ENCODE results near the gene CACFD1. TPM values are rescaled to one million over a fixed set of nuclear protein-coding genes. Genes with fewer than 3 reads are reported as not detected.

CACFD1 gene
- total and polyA plus RNA-seq, 2 donors (not counting 1 experiment from before 2014, with no cell fraction given) = 27.4 to 31.1 TPM

DNA sequence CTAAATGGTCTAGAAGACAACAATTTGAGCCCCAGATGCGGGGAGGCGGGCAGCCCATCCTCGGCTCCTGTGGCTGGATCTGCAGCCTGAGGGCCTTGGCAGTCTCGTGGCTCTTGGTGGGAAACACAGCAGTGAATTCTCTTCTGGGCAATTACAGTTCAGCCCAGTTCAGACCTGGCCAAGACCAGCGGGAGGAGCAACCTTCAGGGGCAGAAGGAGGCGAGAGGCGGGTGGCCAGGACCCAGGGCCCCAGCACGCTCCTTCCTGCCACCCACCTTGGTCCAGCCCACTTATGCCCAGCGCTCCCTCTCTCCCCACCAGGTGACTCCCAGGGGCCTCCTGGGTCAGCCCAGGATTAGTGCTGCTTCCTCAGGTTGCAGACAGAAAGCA is 57.2 kb downstream of the CACFD1 start:
- H3K9ac ChIP-seq (ENCODE audit: low read length) = no peak overlapping the region
- ChIA-PET POLR2A (no interaction called here), CTCF (no interaction called here)
- no peaks in the 10 kb centered on the region for H4K20me1 ChIP-seq (ENCODE audit: control insufficient read depth, insufficient read depth, low read length, poor library complexity, severe bottlenecking)
- no peak for DNase-seq
- no peak overlapping the region for H2AFZ ChIP-seq (ENCODE audit: insufficient read depth, low read depth, low read length, poor library complexity, severe bottlenecking)
- Mint-ChIP-seq H3K4me3 (no peak overlapping the region), H3K9me3 (ENCODE audit: insufficient read depth) (no peaks in the 10 kb centered on the region), H3K4me1 (no peaks in the 10 kb centered on the region), H3K27ac (no peak overlapping the region), H3K27me3 (peaks cover 8% of the 10 kb centered on the region)
- H3K27ac ChIP-seq (ENCODE audit: low read length in 2 of 2) = no peak overlapping the region
- intact Hi-C loops (cut with micrococcal nuclease) = no loop called here
- H3K79me2 ChIP-seq (ENCODE audit: control insufficient read depth, insufficient read depth, low read length) = no peaks in the 10 kb centered on the region
- peaks cover 0 to 5% (median 0%) of the 10 kb centered on the region in 3 donors for H3K9me3 ChIP-seq (ENCODE audit: control extremely low read depth in 1 of 3, control insufficient read depth in 2 of 3, insufficient read depth in 1 of 3, low read length in 2 of 3)
- H3K4me2 ChIP-seq (replicated peaks; ENCODE audit: low read depth, low read length, poor library complexity, severe bottlenecking) = no peak overlapping the region
- H3K4me3 ChIP-seq (ENCODE audit: control extremely low read depth in 1 of 5, extremely low read depth in 1 of 5, insufficient read depth in 1 of 5, low read depth in 2 of 5, low read length in 4 of 5) = no peak overlapping the region
- no peak for TF ChIP-seq EZH2 (IDR thresholded peaks at IDR 0.05; ENCODE audit: borderline replicate concordance, insufficient read depth, low read depth, low read length, poor library complexity, severe bottlenecking)
- TF ChIP-seq, protein P1, sequence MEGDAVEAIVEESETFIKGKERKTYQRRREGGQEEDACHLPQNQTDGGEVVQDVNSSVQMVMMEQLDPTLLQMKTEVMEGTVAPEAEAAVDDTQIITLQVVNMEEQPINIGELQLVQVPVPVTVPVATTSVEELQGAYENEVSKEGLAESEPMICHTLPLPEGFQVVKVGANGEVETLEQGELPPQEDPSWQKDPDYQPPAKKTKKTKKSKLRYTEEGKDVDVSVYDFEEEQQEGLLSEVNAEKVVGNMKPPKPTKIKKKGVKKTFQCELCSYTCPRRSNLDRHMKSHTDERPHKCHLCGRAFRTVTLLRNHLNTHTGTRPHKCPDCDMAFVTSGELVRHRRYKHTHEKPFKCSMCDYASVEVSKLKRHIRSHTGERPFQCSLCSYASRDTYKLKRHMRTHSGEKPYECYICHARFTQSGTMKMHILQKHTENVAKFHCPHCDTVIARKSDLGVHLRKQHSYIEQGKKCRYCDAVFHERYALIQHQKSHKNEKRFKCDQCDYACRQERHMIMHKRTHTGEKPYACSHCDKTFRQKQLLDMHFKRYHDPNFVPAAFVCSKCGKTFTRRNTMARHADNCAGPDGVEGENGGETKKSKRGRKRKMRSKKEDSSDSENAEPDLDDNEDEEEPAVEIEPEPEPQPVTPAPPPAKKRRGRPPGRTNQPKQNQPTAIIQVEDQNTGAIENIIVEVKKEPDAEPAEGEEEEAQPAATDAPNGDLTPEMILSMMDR (IDR thresholded peaks at IDR 0.05) = no peak
- H3K27me3 ChIP-seq (replicated peaks in 1 of 4; ENCODE audit: control extremely low read depth in 1 of 4, control insufficient read depth in 3 of 4, insufficient read depth in 4 of 4, low read length in 3 of 4) = peaks cover 0 to 4% (median 0%) of the 10 kb centered on the region in 4 experiments
- no peaks in the 10 kb centered on the region for H3K4me1 ChIP-seq (ENCODE audit: control insufficient read depth in 2 of 2, insufficient read depth in 2 of 2, low read length in 2 of 2)
- no peaks in the 10 kb centered on the region for H3K36me3 ChIP-seq (replicated peaks in 1 of 2; ENCODE audit: control extremely low read depth in 1 of 2, control insufficient read depth in 1 of 2, extremely low read depth in 1 of 2, insufficient read depth in 2 of 2, low read length in 1 of 2)
- 91% methylated on average over 8 of the region's 9 CpGs for WGBS (ENCODE audit: insufficient coverage)
- no peak for ATAC-seq (ENCODE audit: low read depth)

DNA sequence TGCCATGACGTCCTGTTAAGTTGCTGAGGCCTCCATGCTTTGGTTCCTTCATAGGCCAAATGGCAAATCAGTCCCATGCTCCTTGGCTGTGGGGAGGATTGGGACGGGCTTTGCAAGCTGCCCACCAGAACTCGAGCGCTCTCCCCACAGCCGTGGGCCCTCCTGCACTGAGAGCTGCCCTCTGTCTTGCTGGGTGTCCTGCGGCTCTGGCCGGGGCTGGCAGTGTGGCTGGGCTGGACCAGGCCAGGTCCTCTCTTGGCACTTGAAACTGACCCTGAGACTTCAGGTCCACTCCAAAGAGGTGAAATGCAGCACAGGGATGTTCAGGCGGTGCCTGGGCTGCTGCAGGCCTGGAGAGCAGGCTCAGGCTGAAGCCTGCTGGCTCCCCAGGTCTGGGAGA is 57.9 kb downstream of the CACFD1 start:
- Histone ChIP-seq H3K9ac (ENCODE audit: low read length) (no peak overlapping the region), H4K20me1 (ENCODE audit: control insufficient read depth, insufficient read depth, low read length, poor library complexity, severe bottlenecking) (no peaks in the 10 kb centered on the region), H3K4me3 (ENCODE audit: control extremely low read depth in 1 of 5, extremely low read depth in 1 of 5, insufficient read depth in 1 of 5, low read depth in 2 of 5, low read length in 4 of 5) (no peak overlapping the region), H3K27ac (ENCODE audit: low read length in 2 of 2) (no peak overlapping the region), H3K4me2 (replicated peaks; ENCODE audit: low read depth, low read length, poor library complexity, severe bottlenecking) (no peak overlapping the region), H3K36me3 (replicated peaks in 1 of 2; ENCODE audit: control extremely low read depth in 1 of 2, control insufficient read depth in 1 of 2, extremely low read depth in 1 of 2, insufficient read depth in 2 of 2, low read length in 1 of 2) (no peaks in the 10 kb centered on the region), H3K4me1 (ENCODE audit: control insufficient read depth in 2 of 2, insufficient read depth in 2 of 2, low read length in 2 of 2) (no peaks in the 10 kb centered on the region), H2AFZ (ENCODE audit: insufficient read depth, low read depth, low read length, poor library complexity, severe bottlenecking) (no peak overlapping the region), H3K79me2 (ENCODE audit: control insufficient read depth, insufficient read depth, low read length) (no peaks in the 10 kb centered on the region), H3K27me3 (replicated peaks in 1 of 4; ENCODE audit: control extremely low read depth in 1 of 4, control insufficient read depth in 3 of 4, insufficient read depth in 4 of 4, low read length in 3 of 4) (peaks cover 0 to 4% (median 0%) of the 10 kb centered on the region in 4 experiments), H3K9me3 (ENCODE audit: control extremely low read depth in 1 of 3, control insufficient read depth in 2 of 3, insufficient read depth in 1 of 3, low read length in 2 of 3) (peaks cover 0 to 1% (median 0%) of the 10 kb centered on the region in 3 donors)
- no peak for DNase-seq
- Mint-ChIP-seq H3K4me3 (no peak overlapping the region), H3K27me3 (peaks cover 8% of the 10 kb centered on the region), H3K27ac (no peak overlapping the region), H3K4me1 (no peaks in the 10 kb centered on the region), H3K9me3 (ENCODE audit: insufficient read depth) (no peaks in the 10 kb centered on the region)
- no peak for TF ChIP-seq EZH2 (IDR thresholded peaks at IDR 0.05; ENCODE audit: borderline replicate concordance, insufficient read depth, low read depth, low read length, poor library complexity, severe bottlenecking)
- TF ChIP-seq, protein P1 (IDR thresholded peaks at IDR 0.05) = no peak
- intact Hi-C loops (cut with micrococcal nuclease) = no loop called here
- ChIA-PET CTCF (no interaction called here), POLR2A (no interaction called here)
- no peak for ATAC-seq (ENCODE audit: low read depth)
- 77% methylated on average over 8 of the region's 8 CpGs for WGBS (ENCODE audit: insufficient coverage)
